HG03439 (cell line): ENCODE measurements around the gene E2F4.

Source experiments
- ATAC-seq: cut with Tn5 transposase; IDR thresholded peaks from one replicate; pipeline ENCODE4 v1.9.1; 2021; ENCODE audit warnings: mild to moderate bottlenecking, moderate library complexity; ENCODE audit not compliant: unreplicated experiment

Gene E2F4

GRCh38 chr16:67230809-67231660 lies 39.1 kb downstream of the E2F4 start:
- ATAC-seq: no peak

DNA sequence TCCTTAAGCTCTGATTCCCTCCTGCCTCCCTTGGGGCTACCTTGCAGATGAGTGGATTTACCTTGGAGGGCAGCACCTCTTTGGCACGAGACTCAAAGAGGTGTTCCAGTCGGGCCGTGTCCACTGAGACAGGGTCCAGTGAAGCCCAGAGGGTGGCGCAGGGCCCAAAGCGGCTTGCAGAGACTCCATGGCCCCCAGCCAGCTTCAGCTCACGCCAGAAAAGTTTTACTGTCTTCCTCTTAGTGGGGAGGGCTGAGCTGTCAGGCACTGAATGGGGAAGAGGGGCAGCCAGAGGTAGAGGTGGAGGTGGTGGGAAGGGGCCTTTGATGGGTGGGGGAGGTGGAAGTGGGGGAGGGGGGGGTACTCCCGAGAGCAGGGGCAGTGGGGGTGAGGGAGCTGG lies 41.6 kb downstream of the E2F4 start:
- no peak for ATAC-seq

- no peak for ATAC-seq
Measured at GRCh38 chr16:67234180-67234597, 42.2 kb downstream of the E2F4 start.

DNA sequence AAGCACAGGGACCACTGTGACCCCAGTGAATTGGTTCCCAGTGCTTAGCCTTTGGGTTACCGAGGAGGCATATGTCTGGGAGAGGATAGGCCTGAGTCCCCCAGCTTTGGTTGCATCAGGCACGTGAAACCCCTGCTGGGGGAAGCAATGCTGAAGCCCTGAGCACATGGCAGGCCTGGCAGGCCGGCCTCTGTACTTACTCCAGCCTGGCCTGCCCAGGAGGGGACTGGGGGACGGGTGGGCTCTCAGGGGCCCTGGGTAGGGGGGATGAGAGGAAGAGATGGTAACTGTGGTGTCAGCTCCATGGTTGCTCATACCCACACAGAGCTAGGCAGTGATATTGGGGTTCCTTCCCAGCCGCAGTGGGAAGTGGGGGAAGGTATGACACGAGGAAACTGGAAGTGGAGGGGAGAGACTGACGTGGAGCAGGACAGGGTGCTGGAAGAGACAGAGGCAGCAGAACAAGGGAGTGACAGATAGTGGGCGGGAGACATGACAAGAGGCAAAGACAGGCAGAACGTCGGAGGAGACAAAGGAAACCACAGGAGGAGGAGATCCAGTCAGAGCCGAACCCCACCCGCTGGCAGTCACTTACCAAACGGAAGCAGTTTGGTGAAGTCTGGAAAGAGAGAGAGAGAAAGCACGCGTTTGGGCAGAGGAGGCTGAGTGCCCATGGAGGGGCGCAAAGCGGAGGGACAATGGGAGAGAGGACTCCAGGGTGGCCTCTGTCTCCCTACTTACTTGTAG lies 44.0 kb downstream of the E2F4 start:
- no peak for ATAC-seq

DNA sequence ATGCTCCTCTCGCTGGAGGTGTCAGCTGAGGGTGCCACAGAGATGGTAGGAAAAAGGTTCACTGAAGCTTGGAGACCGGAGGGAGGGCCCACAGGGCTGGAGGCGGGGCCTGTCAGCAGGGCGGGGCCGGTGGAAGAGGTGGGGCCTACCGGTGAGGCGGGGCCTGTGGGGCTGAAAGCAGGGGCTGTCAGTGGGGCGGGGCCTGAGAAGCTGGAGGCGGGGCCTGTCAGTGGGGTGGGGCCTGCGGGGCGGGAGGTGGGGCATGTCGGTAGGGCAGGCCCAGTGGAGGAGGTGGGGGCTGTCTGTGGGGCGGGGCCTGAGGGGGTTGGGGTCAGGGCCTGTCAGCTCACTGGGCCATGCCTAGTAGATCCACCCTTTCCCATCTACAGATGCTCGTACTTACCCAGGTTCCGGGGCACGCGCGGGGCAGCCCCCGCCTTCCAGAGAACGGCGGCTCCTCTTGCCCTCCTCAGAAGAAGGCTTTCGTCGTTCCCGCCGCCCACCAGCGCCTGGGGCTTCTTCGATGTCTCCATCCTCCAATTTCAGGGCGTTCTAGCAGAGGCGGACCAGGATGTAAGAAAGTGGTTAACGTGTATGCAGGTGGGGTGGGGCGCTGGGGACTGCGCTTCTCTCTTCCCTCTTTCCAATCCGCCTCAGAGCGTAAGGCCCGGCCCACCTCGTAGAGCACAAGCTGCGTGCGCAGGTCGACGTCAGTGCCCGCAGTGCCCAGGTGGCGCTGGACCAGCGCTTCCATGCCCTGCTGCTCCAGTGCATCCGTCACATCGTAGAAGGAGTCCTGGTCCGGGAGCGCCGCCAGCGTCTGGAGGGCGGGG lies 44.8 kb downstream of the E2F4 start:
- ATAC-seq: peak; percentile 43

- no peak for ATAC-seq
Measured at GRCh38 chr16:67237396-67238277, 45.7 kb downstream of the E2F4 start.

DNA sequence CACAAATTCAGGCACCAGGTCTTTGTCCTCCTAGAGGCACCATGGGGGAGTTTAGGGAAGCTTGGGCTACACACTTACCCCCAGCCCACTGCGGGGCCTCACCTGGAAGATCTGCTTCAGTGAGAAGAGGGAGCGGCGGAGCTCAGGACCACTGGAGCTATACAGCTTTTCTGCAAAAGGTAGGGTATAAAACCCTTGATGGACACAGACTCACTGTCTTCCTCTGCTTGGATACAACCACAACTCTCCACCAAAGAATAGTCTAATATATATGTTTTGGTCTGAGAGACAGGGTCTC lies 46.3 kb downstream of the E2F4 start:
- ATAC-seq: no peak

- no peak for ATAC-seq
Measured at GRCh38 chr16:67238806-67239470, 47.0 kb downstream of the E2F4 start.

DNA sequence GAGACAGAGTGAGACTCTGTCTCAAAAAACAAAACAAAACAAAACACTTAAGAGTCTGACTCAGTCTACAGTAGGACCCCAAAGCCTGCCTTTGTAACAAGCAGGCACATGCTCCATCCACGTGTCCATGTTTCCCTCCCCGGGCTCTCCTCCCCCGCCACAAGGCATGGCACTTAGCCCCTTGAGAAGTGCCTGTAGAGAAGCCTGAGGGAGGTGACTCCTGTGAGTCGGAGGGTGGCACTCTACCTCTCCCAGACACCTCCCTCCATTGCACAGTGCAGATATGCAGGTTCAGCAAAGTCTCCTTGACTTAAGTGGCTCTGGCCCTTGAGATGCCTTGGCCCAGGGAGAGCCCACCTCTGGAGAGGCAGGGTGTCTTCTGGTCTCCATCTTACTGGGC lies 48.6 kb downstream of the E2F4 start:
- ATAC-seq: no peak

- ATAC-seq: no peak
Measured at GRCh38 chr16:67241008-67241900, 49.3 kb downstream of the E2F4 start.

DNA sequence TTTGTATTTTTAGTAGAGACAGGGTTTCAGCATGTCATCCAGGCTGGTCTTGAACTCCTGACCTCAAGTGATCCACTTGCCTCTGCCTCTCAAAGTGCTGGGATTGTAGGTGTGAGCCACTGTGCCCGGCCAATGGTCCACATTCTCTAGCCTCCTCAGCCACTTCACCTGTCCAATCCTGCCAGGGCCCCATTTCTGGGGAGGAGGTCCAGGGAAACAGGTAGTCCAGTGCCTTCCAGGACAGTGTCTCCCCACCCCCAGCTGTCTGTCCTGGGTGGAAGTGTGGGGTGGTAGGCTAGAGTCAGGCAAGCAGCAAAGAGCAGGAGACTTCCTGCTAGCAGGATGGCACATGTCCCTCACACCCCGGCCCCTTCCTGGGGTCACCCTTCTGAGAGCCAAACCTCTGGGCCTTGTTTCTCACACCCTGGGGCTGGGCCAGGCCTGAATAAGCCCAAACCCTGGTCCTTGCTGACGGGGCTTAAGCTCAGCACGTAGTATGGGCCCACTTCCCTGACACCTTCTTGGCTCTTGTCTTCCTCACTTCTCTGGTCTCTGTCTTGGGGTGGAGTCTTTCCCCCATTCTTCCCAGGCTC lies 50.3 kb downstream of the E2F4 start:
- ATAC-seq: no peak

GRCh38 chr16:67243481-67243880 lies 51.5 kb downstream of the E2F4 start:
- no peak for ATAC-seq

DNA sequence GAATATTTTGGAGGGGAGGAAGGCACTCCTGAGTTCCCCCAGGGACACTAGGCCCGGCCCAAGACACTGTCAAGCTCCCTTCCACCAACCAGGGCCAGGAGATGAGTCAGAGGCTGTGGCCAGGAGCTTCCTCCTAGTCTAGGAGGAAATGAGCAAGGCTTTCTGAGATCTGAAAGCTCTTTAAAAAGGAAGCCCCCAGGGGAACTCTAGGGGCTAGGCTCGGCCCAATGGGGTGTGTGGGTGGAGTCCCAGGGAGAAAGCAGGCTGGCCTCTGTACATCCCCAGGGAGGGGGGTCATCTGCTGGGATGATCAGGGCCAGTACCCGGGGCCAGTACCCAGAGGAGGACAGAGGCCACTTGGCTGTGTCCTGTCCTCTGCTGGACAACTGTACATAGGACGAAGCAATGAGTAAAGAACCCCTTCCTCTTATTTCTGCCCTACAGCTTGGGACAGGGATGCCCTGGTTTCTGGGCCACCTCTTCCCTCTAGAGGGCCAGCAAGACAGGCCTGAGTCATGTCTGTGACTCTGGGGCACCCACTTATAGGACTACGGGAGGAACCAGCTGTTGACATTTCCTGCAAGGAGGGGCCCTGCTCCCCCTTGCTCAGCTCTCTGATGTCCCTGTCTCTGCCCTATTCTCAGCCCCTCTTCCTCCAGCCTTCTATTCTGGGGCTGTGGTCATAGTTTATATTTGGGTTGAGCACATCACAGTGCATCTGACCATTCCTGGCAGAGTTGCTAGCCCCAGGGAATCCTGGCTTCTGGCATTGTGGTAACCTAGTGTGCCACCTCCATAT lies 52.6 kb downstream of the E2F4 start:
- ATAC-seq: peak; percentile 47

GRCh38 chr16:67245186-67245585 lies 53.2 kb downstream of the E2F4 start:
- no peak for ATAC-seq

GRCh38 chr16:67245674-67246080 lies 53.7 kb downstream of the E2F4 start:
- no peak for ATAC-seq

DNA sequence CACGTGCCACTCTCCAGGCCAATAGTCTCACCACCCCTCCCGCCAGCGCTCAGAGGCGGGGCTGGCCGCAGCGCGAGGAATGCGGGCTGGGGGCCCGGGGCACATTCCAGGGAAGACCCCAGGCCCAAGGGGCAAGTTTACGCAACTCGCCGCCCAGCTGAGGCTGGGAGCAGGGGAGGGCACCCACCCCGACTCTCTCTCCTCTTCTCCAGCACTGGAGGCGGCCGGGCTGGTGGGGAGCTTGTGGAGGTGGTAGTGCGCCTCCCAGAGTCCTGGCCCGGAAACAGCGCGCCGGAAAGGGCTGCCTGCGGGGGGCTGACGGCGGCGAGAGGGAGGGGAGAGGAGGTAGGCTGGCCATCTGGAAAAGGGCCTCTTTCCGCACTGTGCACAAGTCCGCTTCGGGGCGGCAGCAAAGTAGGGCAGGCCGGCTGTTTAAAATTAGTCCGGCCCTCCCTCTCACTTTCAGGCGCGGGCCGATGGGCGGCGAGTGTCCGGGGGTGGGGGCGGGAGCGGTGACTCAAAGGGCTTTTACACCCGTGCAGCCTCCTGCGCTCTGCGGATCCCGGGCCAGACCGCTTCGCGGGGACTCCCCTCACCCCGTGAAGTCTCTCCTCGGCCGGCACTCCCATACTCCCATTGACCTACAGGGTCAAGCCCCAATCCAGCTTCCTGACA lies 54.3 kb downstream of the E2F4 start:
- peak; percentile 22 for ATAC-seq

GRCh38 chr16:67246756-67247191 lies 54.8 kb downstream of the E2F4 start:
- peak; percentile 18 for ATAC-seq
